ENCODE data around the gene CLN5.

CLN5 gene

GRCh38 chr13:77016888-77017623 is 25.2 kb downstream of the CLN5 start:
- no peak for DNase-seq (ENCODE audit: low spot score)

- no peak for DNase-seq (ENCODE audit: low spot score)
Measured at GRCh38 chr13:77019756-77020155, 27.9 kb downstream of the CLN5 start.

- no peak for DNase-seq (ENCODE audit: low spot score)
Measured at GRCh38 chr13:77022341-77022740, 30.5 kb downstream of the CLN5 start.

- DNase-seq (ENCODE audit: low spot score): peak; percentile 79
Measured at GRCh38 chr13:77026255-77026860, 34.5 kb downstream of the CLN5 start.

- DNase-seq (ENCODE audit: low spot score): peak; percentile 83
Measured at GRCh38 chr13:77026861-77027621, 35.2 kb downstream of the CLN5 start, which contains the start of gene FBXL3. FBXL3 (minus strand) TSS chr13:77027159; CDS start chr13:77021860, 5,299 bp downstream.

- no peak for DNase-seq (ENCODE audit: low spot score)
Measured at GRCh38 chr13:77028202-77028601, 36.3 kb downstream of the CLN5 start.

- no peak for DNase-seq (ENCODE audit: low spot score)
Measured at GRCh38 chr13:77029436-77029835, 37.6 kb downstream of the CLN5 start.

- no peak for DNase-seq (ENCODE audit: low spot score)
Measured at GRCh38 chr13:77031656-77032243, 39.9 kb downstream of the CLN5 start.

- no peak for DNase-seq (ENCODE audit: low spot score)
Measured at GRCh38 chr13:77033717-77034302, 41.9 kb downstream of the CLN5 start.

- no peak for DNase-seq (ENCODE audit: low spot score)
Measured at GRCh38 chr13:77034881-77035280, 43.0 kb downstream of the CLN5 start.

- DNase-seq (ENCODE audit: low spot score): no peak
Measured at GRCh38 chr13:77036279-77036678, 44.4 kb downstream of the CLN5 start.

- no peak for DNase-seq (ENCODE audit: low spot score)
Measured at GRCh38 chr13:77038907-77039480, 47.1 kb downstream of the CLN5 start.

GRCh38 chr13:77040076-77040475 is 48.2 kb downstream of the CLN5 start:
- DNase-seq (ENCODE audit: low spot score): no peak

- DNase-seq (ENCODE audit: low spot score): no peak
Measured at GRCh38 chr13:77040835-77041234, 49.0 kb downstream of the CLN5 start.

GRCh38 chr13:77042566-77043177 is 50.8 kb downstream of the CLN5 start:
- no peak for DNase-seq (ENCODE audit: low spot score)

- no peak for DNase-seq (ENCODE audit: low spot score)
Measured at GRCh38 chr13:77047649-77048343, 55.9 kb downstream of the CLN5 start.

GRCh38 chr13:77048681-77049080 is 56.8 kb downstream of the CLN5 start:
- DNase-seq (ENCODE audit: low spot score): no peak

- DNase-seq (ENCODE audit: low spot score): no peak
Measured at GRCh38 chr13:77053192-77053591, 61.3 kb downstream of the CLN5 start.

All from CD4-positive, alpha-beta T cell treated with Interleukin-6 at 100 ng/mL for 8 hours (primary cell).